GM19395 (cell line): Measurements from ENCODE around the gene GNAL.
A peak's percentile ranks its signal among the peaks of the same experiment; 100 is the strongest.
"Not testable (repeated sequence)": the region's sequence is repeated elsewhere in the genome, so short reads cannot be mapped to it uniquely, and the experiment has no call there.

ENCODE experiments used
- ATAC-seq: cut with Tn5 transposase; IDR thresholded peaks from one replicate; pipeline ENCODE4 v1.9.1; 2021; ENCODE audit warnings: mild to moderate bottlenecking, moderate library complexity; ENCODE audit not compliant: unreplicated experiment

GNAL gene

GRCh38 chr18:11688972-11689668 lies at the start of gene GNAL:
TSS of gene GNAL (plus strand) at chr18:11689264. CDS start at chr18:11689564, 300 bp downstream.
- ATAC-seq, result peak; percentile 82

- ATAC-seq, result not testable (repeated sequence)
Measured at GRCh38 chr18:11647310-11647709, 41.8 kb upstream of the GNAL start.

GRCh38 chr18:11647804-11648203 lies 41.3 kb upstream of the GNAL start:
- not testable (repeated sequence) for ATAC-seq

GRCh38 chr18:11649839-11650238 lies 39.2 kb upstream of the GNAL start:
- ATAC-seq, result no peak

- no peak for ATAC-seq
Measured at GRCh38 chr18:11651899-11652298, 37.2 kb upstream of the GNAL start.

GRCh38 chr18:11653521-11653920 lies 35.5 kb upstream of the GNAL start:
- ATAC-seq, result no peak

GRCh38 chr18:11654736-11655605 lies 34.1 kb upstream of the GNAL start:
- no peak for ATAC-seq

GRCh38 chr18:11655606-11655932 lies 33.5 kb upstream of the GNAL start:
- ATAC-seq, result no peak

- ATAC-seq, result no peak
Measured at GRCh38 chr18:11657152-11657551, 31.9 kb upstream of the GNAL start.

GRCh38 chr18:11657554-11657953 lies 31.5 kb upstream of the GNAL start:
- no peak for ATAC-seq

- no peak for ATAC-seq
Measured at GRCh38 chr18:11658019-11658418, 31.0 kb upstream of the GNAL start.

GRCh38 chr18:11658989-11659388 lies 30.1 kb upstream of the GNAL start:
- no peak for ATAC-seq

- no peak for ATAC-seq
Measured at GRCh38 chr18:11660691-11661090, 28.4 kb upstream of the GNAL start.

GRCh38 chr18:11661430-11661829 lies 27.6 kb upstream of the GNAL start:
- ATAC-seq, result no peak

GRCh38 chr18:11663439-11664029 lies 25.5 kb upstream of the GNAL start:
- ATAC-seq, result no peak

GRCh38 chr18:11664286-11664685 lies 24.8 kb upstream of the GNAL start:
- no peak for ATAC-seq

GRCh38 chr18:11665146-11665545 lies 23.9 kb upstream of the GNAL start:
- no peak for ATAC-seq

GRCh38 chr18:11665587-11665986 lies 23.5 kb upstream of the GNAL start:
- no peak for ATAC-seq

GRCh38 chr18:11666176-11666575 lies 22.9 kb upstream of the GNAL start:
- ATAC-seq, result no peak

- ATAC-seq, result no peak
Measured at GRCh38 chr18:11666831-11667230, 22.2 kb upstream of the GNAL start.

GRCh38 chr18:11667578-11667977 lies 21.5 kb upstream of the GNAL start:
- no peak for ATAC-seq
